ENCODE results near the gene WDFY4. TPM values are rescaled to one million over a fixed set of nuclear protein-coding genes. Genes with fewer than 3 reads are reported as not detected.

WDFY4 gene
- total RNA-seq, 1 donor from 2014 or later, result 26.5 TPM

DNA sequence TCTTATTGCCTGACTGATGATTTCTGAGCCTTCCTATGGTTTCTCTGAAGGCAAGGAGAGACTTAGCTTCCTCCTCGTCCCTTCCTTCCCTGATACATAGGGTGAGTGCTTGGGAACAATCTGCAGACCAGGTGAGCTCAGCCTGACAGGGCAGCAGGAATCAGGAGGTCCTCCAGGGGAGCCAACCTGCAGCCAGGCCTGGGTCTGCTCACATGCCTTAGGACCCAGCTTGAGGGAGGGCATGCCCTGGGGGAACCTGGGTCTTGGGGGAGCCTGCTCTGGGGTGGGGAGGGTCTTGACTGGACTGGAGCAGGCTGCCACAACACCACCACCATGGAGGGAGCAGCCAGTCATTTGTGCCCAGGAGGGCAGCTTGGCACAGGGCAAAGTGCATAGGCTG is 197.3 kb downstream of the WDFY4 start:
- H3K4me3 ChIP-seq, result no peak overlapping the region
- no peaks in the 10 kb centered on the region for H3K9me3 ChIP-seq
- no peaks in the 10 kb centered on the region for H3K27me3 ChIP-seq
- intact Hi-C loops (cut with DNase I), result no loop called here
- ATAC-seq (no peak), DNase-seq (no peak)
- H3K36me3 ChIP-seq, result no peaks in the 10 kb centered on the region
- no peaks in the 10 kb centered on the region for H3K4me1 ChIP-seq
- TF ChIP-seq, protein P1, sequence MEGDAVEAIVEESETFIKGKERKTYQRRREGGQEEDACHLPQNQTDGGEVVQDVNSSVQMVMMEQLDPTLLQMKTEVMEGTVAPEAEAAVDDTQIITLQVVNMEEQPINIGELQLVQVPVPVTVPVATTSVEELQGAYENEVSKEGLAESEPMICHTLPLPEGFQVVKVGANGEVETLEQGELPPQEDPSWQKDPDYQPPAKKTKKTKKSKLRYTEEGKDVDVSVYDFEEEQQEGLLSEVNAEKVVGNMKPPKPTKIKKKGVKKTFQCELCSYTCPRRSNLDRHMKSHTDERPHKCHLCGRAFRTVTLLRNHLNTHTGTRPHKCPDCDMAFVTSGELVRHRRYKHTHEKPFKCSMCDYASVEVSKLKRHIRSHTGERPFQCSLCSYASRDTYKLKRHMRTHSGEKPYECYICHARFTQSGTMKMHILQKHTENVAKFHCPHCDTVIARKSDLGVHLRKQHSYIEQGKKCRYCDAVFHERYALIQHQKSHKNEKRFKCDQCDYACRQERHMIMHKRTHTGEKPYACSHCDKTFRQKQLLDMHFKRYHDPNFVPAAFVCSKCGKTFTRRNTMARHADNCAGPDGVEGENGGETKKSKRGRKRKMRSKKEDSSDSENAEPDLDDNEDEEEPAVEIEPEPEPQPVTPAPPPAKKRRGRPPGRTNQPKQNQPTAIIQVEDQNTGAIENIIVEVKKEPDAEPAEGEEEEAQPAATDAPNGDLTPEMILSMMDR (IDR thresholded peaks at IDR 0.05), result no peak
- no peak overlapping the region for H3K27ac ChIP-seq

DNA sequence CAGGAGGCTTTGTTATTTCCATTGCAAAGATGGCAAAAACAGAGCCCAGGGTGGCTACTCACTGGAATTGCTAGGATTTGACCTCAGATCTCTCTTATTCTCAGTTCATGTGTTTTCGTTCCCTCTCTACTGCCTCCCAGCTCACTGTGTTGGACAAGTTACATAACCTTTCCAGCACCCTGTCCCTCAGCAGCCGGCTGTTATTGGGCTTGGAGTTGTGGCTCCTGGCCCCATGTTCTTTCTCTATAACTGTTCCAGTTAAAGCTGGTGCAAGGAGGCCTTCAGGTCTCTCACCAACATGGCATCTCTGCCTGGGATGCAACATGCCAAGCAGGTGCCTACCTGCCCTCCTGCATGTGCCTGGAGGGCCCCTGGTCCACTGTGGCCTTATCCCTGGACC is 198.2 kb downstream of the WDFY4 start:
- no peak overlapping the region for H3K27ac ChIP-seq
- no peak overlapping the region for H3K4me3 ChIP-seq
- H3K36me3 ChIP-seq, result no peaks in the 10 kb centered on the region
- TF ChIP-seq, protein P1 (IDR thresholded peaks at IDR 0.05), result no peak
- H3K9me3 ChIP-seq, result no peaks in the 10 kb centered on the region
- ATAC-seq (no peak), DNase-seq (no peak)
- no peaks in the 10 kb centered on the region for H3K27me3 ChIP-seq
- H3K4me1 ChIP-seq, result no peaks in the 10 kb centered on the region
- intact Hi-C loops (cut with DNase I), result no loop called here

DNA sequence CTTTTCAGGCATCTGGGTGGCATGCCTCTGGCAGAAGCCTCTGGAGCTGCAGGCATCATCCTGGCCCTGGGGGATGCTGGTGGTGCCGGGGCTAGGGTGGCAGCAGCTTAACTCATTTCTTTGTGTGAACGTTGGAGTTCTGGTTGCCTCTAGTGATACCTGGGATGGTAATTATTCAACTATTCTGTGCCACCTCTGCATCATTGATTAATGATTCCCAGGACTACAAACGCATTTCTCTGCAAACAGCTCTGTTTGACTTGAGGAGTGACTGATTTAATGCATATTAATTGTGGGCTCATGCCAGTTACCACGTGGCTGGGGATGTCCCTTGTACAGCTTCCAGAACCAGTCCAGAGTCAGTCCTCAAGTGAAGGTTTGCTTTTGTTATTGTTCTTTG is 199.0 kb downstream of the WDFY4 start:
- Histone ChIP-seq H3K9me3 (no peaks in the 10 kb centered on the region), H3K27me3 (no peaks in the 10 kb centered on the region), H3K36me3 (no peaks in the 10 kb centered on the region), H3K4me1 (no peaks in the 10 kb centered on the region), H3K4me3 (no peak overlapping the region), H3K27ac (no peak overlapping the region)
- ATAC-seq (no peak), DNase-seq (no peak)
- intact Hi-C loops (cut with DNase I), result no loop called here
- TF ChIP-seq, protein P1 (IDR thresholded peaks at IDR 0.05), result no peak

DNA sequence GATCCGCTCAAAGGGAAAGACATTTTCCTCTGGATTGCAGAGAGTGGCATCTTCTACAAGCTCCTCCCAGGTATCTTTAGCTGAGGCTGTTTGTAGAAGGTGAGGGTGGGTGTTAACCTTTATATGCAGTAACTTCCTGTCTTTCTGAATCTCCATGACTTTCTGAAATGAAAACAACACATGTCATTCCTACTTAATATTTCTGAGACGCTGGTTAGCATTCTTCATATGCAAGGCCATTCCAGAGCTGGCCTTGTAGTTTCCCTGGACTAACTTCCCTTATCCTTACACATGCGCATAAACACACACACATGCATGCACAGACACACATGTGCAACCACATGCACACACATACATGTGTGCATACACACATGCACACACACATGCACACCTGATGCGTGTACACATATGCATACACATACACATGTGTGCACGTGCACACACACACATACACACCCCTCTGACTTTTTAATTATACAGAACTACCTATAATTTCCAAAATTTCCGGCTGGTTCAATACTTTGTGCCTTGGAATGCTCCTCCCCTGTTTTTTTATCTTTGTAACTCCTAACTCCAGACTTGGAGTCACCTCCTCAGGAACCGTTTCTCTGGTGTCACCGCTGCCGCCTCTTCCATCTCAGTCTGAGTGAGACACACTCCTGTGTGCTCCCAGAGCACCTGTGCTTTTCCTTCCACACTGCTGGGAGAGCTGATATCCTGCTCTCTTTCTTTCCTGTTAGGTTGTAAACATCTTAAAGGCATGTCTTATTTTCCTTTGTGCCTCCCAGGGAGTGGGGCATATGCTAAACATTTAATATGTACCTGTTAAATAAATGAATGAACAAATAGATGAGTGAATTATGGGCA is 199.7 kb downstream of the WDFY4 start:
- DNase-seq (no peak), ATAC-seq (no peak)
- H3K36me3 ChIP-seq, result no peaks in the 10 kb centered on the region
- no peak overlapping the region for H3K4me3 ChIP-seq
- no peaks in the 10 kb centered on the region for H3K27me3 ChIP-seq
- intact Hi-C loops (cut with DNase I), result no loop called here
- no peaks in the 10 kb centered on the region for H3K9me3 ChIP-seq
- H3K4me1 ChIP-seq, result no peaks in the 10 kb centered on the region
- TF ChIP-seq, protein P1 (IDR thresholded peaks at IDR 0.05), result no peak
- H3K27ac ChIP-seq, result no peak overlapping the region

DNA sequence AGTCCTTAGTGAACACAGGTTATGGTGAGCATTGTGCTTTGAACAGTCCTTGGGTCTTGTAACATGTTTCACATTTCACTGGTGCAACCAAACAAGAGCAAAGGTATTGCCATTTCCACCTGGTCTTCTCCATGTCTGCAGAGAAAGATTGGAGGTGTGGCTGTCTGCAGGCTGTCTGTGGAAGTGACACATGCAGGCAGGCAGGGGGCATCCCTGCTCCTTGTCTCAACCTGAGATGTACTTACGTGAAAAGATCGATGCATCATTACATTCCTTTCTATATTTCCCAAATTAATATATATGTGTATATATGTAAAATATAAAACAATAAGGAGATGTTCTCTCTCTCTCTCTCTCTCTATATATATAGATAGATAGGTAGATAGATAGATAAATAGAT is 200.7 kb downstream of the WDFY4 start:
- Histone ChIP-seq H3K27me3 (no peaks in the 10 kb centered on the region), H3K36me3 (no peaks in the 10 kb centered on the region), H3K9me3 (no peaks in the 10 kb centered on the region), H3K4me1 (no peaks in the 10 kb centered on the region), H3K27ac (no peak overlapping the region), H3K4me3 (no peak overlapping the region)
- no peak for DNase-seq
- TF ChIP-seq, protein P1 (IDR thresholded peaks at IDR 0.05), result peak; percentile 46
- intact Hi-C loops (cut with DNase I), result no loop called here
- ATAC-seq, result no peak

All from upper lobe of right lung (tissue), 1 donor.